CD4-positive, alpha-beta T cell treated with Interleukin-1 beta for 1 hour (primary cell): Measurements from ENCODE around the gene CRAT.
A peak's percentile ranks its signal among the peaks of the same experiment; 100 is the strongest.

Experiments used
- DNase-seq, 2 donors: peaks; one replicate each; pipeline ENCODE4 v3.0.0-alpha.2; 2020 to 2022

The CRAT gene

DNA sequence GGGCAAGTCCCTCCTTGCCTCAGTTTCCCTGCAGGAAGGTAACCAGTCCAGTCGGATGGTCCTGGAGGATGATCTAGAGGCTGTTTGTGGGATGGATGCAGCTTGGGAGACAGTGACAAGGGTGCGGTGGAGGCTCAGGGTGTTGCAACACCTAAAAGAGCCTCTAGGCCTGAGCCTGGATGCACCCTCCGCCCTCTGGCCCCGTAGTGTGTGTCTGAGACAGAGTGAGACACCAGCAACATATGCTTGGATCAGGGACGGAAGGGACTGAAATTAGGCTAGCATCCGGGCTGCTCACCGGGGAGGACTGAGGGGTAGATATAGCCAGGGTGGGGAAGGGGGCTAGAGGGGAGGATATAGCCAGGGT, 1.1 kb downstream of the CRAT start:
- DNase-seq: peak; percentile 14 to 33

- DNase-seq: no peak
Measured at GRCh38 chr9:129108805-129109536, 1.6 kb downstream of the CRAT start.

GRCh38 chr9:129108083-129108804, 2.3 kb downstream of the CRAT start:
- no peak for DNase-seq

GRCh38 chr9:129107651-129108050, 2.9 kb downstream of the CRAT start:
- DNase-seq: no peak

DNA sequence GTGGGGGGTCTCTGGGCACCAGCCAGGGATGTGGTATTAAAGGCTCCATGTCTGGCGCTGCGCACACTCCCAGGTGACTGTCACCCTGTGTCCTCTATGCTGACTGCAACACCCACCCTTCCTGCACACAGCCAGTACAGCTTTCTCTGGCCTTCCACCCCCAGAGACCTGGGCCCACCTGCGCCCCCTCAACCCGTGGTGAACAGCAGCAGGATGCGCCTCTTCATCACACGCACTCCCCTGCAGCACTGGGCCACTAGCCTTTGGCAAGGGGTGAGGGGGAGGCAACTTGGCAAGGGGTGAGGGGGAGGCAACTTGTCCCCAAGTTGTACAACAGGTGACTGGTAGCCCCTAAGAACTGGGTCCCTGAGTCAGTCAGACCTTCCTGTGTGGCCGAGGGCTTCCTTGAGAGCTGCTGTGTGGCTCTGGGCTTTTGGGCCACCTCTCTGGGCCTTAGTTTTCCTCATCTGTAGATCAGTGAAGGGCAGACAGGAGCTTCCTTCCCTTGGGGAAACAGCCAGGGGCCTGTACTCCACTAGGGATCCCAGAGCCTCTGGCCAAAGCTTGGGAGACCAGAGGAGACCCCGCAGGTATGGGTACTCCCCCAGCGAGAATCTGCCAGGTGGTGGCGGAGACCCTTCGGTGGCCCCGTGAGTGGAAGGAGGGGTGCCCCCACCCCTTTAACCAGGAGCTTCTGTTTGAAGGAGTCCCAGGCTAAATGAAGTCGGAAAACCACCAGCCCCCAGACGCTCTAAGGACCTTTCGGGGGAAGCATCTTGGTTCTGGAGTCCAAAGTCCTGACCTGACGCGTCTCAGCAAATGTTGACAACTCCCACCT, 4.5 kb downstream of the CRAT start:
- DNase-seq: no peak

DNA sequence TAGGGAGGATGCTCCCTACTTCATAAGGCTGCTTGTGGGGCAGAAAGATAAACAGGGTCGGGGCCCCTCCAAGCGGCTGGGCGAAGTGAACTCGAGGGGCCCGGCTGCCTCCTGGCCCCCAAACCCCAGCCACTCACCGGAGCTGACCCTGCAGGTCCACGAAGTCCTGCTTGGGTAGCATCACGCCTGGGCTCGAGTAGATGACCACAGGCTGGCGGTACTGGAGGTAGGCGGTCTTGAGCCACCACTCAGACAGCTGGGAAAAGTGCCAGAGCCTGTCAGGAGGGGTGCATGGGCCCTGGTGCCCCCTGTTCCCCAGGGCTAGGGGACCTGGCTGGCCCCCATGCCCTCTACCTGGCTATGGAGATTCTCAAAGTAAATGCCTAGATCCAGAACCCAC, 6.5 kb downstream of the CRAT start:
- DNase-seq: no peak

- no peak for DNase-seq
Measured at GRCh38 chr9:129103595-129103965, 7.0 kb downstream of the CRAT start.

GRCh38 chr9:129102791-129103594, 7.6 kb downstream of the CRAT start:
- DNase-seq: peak in 1 of 2 donors; percentile 6

DNA sequence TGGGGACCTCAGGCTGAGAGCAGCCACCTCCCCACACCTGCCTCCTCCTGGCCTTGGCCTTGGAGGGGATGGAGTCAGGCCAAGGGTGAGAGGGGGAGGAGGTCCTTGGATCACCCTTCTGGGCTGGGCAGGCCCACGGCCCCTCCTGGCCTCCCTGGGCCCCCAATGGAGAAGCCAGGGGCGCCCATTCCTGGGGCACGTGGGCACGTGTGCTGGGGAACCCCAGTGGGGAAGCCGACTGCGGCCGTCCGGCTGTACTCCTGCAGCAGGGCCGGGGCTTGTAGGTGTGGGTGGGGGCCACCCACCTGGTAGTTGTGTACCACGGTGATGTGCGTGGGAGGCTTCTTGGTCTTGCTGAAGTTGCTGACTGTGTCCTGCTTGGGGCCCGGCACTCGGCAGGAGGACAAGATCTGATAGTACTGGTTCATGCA, 8.5 kb downstream of the CRAT start:
- no peak for DNase-seq

GRCh38 chr9:129101279-129101678, 9.3 kb downstream of the CRAT start:
- no peak for DNase-seq

DNA sequence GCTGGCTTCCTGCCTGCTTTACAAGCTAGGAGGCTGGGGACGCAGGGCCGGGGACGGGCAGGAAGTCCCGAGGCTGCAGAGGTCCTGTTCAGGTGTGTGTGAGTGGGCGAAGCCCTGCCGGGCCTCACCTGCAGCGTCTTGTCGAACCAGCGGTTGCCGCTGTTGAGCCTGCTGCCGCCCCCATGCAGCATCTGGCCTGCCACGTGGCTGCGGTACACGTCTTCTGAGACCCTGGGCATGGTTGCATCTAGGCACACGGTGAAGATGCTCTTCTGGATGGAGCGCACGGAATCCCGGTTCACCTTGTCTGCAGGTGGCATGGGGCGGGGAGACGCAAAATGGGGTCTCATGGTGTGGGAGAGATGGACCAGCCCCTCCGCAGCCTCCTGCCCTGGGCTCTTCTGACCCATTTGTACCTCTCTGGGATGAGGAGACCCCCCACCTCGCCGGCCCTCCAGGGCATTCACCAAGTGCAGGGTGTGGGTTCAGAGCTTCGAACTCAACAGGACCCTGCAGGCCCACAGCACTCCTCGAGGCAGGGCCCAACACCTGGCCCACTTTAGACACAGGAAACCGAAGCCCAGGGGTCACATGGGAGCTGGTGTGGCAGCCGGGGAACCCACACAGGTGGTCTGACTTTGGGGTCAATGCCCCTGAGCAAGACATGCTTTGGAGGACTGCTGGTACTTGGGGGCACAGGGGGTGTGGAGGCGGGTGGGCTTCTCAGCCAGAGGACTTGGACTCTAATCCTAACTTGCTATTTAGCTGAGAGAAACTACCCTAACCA, 10.0 kb downstream of the CRAT start:
- DNase-seq: no peak

DNA sequence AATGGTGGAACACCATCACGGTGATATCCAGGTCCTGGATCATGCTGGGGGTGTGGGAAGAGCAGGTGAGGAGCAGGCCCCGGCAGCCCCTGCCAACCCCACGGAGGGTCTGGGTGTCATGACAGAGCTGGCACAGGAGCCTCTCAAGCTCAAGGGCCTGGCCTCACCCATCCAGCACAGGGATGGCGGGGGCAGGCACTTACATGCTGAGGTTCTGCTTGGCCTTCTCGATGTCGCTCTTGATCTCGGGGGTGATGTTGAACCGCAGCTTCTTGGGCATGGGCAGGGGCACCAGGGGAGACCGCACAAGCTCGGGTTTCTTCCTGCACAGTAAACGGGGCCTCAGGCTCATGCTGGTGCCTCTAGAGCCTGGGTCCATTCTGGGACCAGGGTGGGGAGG, 12.3 kb downstream of the CRAT start:
- no peak for DNase-seq

GRCh38 chr9:129097671-129098306, 12.8 kb downstream of the CRAT start:
- no peak for DNase-seq

DNA sequence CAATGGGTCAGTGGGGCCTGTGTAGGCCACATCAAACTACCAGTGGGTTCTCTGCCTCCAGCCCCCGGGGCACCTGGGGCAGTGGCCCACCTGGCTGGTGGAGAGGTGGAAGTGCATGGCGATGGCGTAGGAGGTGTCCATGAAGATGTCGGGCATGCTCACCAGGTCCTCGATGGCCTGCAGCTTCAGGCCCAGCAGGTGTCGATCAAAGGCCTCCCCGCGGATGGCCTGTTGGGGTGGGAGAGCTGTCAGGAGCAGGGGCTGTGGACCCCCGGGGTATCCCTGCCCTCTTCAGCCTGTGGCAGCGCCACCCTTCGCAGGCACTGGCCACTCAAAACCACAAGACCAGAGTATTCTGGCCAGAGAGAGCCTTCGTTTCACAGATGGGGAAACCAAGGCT, 14.7 kb downstream of the CRAT start:
- no peak for DNase-seq

DNA sequence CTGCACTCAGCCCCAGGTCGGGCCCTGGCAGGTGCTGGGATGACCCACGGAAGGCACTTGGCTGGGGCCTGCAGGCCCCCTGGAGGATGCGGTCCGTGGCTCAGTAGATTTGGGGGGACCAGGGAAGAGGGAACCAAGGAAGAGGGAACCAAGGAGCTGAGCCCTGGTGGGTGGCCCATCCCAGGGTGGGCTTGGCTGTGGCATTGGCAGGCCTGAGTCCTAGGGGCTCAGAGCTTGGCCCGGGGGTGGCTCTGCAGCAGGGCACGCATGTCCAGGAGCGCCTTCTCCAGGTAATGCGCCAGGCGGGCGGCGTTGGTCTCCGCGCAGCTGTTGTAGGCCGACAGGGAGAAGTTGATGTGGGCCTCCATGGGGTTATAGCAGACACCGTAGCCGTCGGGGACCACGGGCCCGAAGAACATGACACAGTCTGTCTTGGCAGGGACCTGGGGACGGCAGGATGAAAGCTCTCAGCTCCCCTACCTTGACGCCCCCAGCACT, 15.4 kb downstream of the CRAT start:
- no peak for DNase-seq

DNA sequence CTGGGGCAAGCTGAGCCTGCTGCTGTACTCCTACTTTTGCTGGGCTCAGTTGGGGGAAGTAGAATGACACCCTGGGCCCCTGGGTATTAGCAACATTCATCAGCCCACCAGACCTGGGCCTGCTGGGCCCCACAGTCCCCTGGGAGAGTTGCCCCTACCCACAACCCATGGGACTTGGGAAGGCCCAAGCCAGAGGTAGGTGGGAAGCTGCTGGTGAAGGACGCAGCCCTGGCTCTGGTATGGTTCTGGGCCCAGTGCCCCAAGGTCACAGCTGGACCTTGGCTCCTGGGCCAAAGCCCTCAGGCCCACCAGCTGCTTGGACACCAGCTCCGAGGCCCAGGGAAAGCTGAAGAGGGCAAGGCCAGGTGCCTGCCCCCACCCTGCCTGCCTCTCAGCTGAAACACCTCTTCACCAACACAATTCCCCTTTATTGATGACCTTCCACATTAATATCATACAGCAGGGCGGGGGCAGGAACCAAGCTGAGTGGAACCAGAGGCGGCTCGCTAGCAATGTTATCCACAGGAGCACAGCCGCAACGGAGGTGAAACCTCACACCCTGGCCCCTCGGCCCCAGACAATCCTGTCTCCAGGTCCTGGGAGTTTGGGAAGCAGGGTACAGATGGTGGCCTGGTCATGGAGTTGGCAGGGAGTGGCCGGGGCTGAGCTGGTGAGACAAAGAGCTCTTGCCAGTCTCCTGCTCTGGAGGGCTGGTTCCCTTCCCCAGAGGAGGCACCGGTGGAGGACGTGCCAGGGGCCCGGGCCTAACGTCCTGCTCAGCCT, 16.0 kb downstream of the CRAT start:
- no peak for DNase-seq

- no peak for DNase-seq
Measured at GRCh38 chr9:129093602-129094386, 16.8 kb downstream of the CRAT start.

GRCh38 chr9:129089246-129089645, 21.3 kb downstream of the CRAT start:
- no peak for DNase-seq

DNA sequence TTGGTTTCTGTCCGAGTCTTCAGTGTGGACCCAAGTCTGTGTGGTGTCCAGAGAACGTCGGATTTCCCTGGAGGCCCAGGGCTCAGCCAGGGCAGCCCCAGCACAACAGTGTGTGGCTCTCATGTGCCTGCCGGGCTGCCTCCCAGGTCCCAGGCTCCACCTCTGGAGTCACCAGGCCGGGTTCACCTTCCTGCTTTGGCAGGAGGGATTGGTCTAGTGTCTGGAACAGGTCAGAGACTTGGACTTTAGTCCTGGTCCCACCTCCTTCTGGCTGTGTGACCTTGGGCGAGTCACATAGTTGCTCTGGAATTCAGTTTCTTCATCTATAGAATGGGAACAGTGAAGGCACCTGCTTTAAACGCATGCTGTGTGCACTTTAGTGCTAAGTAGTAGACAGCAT, 26.5 kb downstream of the CRAT start:
- DNase-seq: no peak
